ENCODE results near the gene SLC29A4. TPM values are rescaled to one million over a fixed set of nuclear protein-coding genes. Genes with fewer than 3 reads are reported as not detected.
"Not testable (repeated sequence)": the region's sequence is repeated elsewhere in the genome, so short reads cannot be mapped to it uniquely, and the experiment has no call there.

Gene SLC29A4
- total RNA-seq, 1 experiment from 2014 or later = 8.9 TPM

GRCh38 chr7:5276123-5276522, 6.6 kb upstream of the SLC29A4 start:
- ATAC-seq; H3K79me2 ChIP-seq (ENCODE audit: low read length); DNase-seq; H3K9me2 ChIP-seq (replicated peaks; ENCODE audit: low read length); H3K9me3 ChIP-seq (ENCODE audit: low read length); H3K4me2 ChIP-seq (ENCODE audit: low read length); intact Hi-C loops (cut with micrococcal nuclease); CTCF ChIA-PET; H2AFZ ChIP-seq (ENCODE audit: low read length); H3F3A ChIP-seq (ENCODE audit: low read length, unreplicated experiment); H3K9ac ChIP-seq (ENCODE audit: low read length); H3K4me1 ChIP-seq (ENCODE audit: insufficient read depth, low read length); H3K4me3 ChIP-seq (ENCODE audit: low read length); BruUV-seq (replicated peaks); H3K27ac ChIP-seq (ENCODE audit: low read length); H4K20me1 ChIP-seq (ENCODE audit: low read length); H3K27me3 ChIP-seq (ENCODE audit: low read length); H3K36me3 ChIP-seq (ENCODE audit: low read depth, low read length); POLR2A ChIA-PET (ENCODE audit: unreplicated experiment): not testable (repeated sequence)

- Histone ChIP-seq H3K4me2 (ENCODE audit: low read length) (no peak overlapping the region), H3K4me1 (ENCODE audit: insufficient read depth, low read length) (no peaks in the 10 kb centered on the region), H3K27me3 (ENCODE audit: low read length) (no peaks in the 10 kb centered on the region), H3K9me2 (replicated peaks; ENCODE audit: low read length) (no peaks in the 10 kb centered on the region), H2AFZ (ENCODE audit: low read length) (no peak overlapping the region), H3K36me3 (ENCODE audit: low read depth, low read length) (no peaks in the 10 kb centered on the region), H3K9me3 (ENCODE audit: low read length) (no peaks in the 10 kb centered on the region), H3F3A (ENCODE audit: low read length, unreplicated experiment) (no peaks in the 10 kb centered on the region), H4K20me1 (ENCODE audit: low read length) (no peaks in the 10 kb centered on the region), H3K4me3 (ENCODE audit: low read length) (no peak overlapping the region), H3K27ac (ENCODE audit: low read length) (no peak overlapping the region), H3K9ac (ENCODE audit: low read length) (no peak overlapping the region), H3K79me2 (ENCODE audit: low read length) (no peaks in the 10 kb centered on the region)
- TF ChIP-seq EZH2 (IDR thresholded peaks at IDR 0.05; ENCODE audit: low read length, unreplicated experiment) = no peak
- TF ChIP-seq CTCF (conservative IDR thresholded peaks at IDR 0.05; ENCODE audit: low read depth, low read length) = no peak
- intact Hi-C loops (cut with micrococcal nuclease) = no loop called here
- no TSS peak for BruUV-seq (replicated peaks)
- ChIA-PET CTCF (interaction anchor here (0.6 kb wide), 1 partner anchor 33 kb away, joined by 17 read pairs; no protein-coding TSS in a partner anchor), POLR2A (ENCODE audit: unreplicated experiment) (no interaction called here)
- no peak for DNase-seq
- no peak for ATAC-seq
Observed at GRCh38 chr7:5276611-5277010, 6.1 kb upstream of the SLC29A4 start.

GRCh38 chr7:5278766-5279165, 4.0 kb upstream of the SLC29A4 start:
- no peak for ATAC-seq
- intact Hi-C loops (cut with micrococcal nuclease) = no loop called here
- POLR2A ChIA-PET (ENCODE audit: unreplicated experiment) = no interaction called here
- no peak overlapping the region for H3K9ac ChIP-seq (ENCODE audit: low read length)
- TF ChIP-seq CTCF (conservative IDR thresholded peaks at IDR 0.05; ENCODE audit: low read depth, low read length) (no peak), EZH2 (IDR thresholded peaks at IDR 0.05; ENCODE audit: low read length, unreplicated experiment) (no peak), EZH2phosphoT487 (IDR thresholded peaks at IDR 0.05; ENCODE audit: borderline replicate concordance, low read length) (no peak)
- H2AFZ ChIP-seq (ENCODE audit: low read length) = no peak overlapping the region
- H3F3A ChIP-seq (ENCODE audit: low read length, unreplicated experiment) = no peaks in the 10 kb centered on the region
- no peaks in the 10 kb centered on the region for H3K9me3 ChIP-seq (ENCODE audit: low read length)
- CTCF ChIA-PET = no interaction called here
- DNase-seq = no peak
- no peak overlapping the region for H3K4me3 ChIP-seq (ENCODE audit: low read length)
- H3K4me2 ChIP-seq (ENCODE audit: low read length) = no peak overlapping the region
- H3K4me1 ChIP-seq (ENCODE audit: insufficient read depth, low read length) = no peaks in the 10 kb centered on the region
- H4K20me1 ChIP-seq (ENCODE audit: low read length) = no peaks in the 10 kb centered on the region
- BruUV-seq (replicated peaks) = no TSS peak
- H3K9me2 ChIP-seq (replicated peaks; ENCODE audit: low read length) = no peaks in the 10 kb centered on the region
- H3K36me3 ChIP-seq (ENCODE audit: low read depth, low read length) = no peaks in the 10 kb centered on the region
- H3K79me2 ChIP-seq (ENCODE audit: low read length) = no peaks in the 10 kb centered on the region
- no peaks in the 10 kb centered on the region for H3K27me3 ChIP-seq (ENCODE audit: low read length)
- H3K27ac ChIP-seq (ENCODE audit: low read length) = no peak overlapping the region

All from PC-3 (cell line).